Kidney glomerular epithelial cell (primary cell): ENCODE results near the gene IRX5.

Experiments used
- DNase-seq: peaks from one replicate; lab custom pipeline; 2025; lab: John Stamatoyannopoulos, UW

Gene IRX5

DNA sequence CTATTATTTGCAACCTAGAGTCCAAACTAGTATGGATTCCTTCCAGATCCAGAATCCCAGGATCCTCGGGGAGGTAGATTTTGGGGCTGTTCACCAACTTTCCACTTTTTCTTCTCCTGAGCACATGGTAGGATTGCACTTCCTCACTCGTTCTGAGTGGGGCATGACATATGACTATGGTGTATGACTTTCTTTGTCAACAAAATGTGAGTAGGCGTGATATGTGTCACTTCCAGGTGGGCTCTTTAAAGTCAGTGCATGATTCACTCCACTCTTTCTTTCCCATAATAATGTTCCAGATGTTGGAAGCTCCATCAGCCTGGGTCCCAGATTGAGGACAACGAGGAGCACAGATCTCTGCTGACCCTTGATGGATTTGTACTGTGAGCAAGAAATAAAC lies 21.5 kb downstream of the IRX5 start:
- DNase-seq, result no peak

DNA sequence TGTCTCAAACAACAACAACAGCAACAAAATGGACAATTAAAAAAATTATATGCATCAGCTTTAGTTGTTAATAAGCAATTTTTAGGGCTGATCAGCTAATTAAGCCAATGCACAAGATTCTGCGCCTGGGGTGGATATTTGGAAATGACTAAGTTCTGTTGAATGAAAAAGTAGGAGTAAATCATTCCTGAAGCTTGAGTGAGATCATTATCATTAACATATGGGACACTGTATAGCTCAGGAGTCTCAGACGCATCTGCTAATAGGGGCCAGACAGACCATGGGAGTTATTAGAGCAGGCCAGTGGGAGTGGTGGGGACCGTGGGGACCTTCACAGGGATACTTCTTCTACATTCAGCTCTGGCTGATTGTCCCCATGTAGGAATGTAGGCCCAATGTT lies 22.8 kb downstream of the IRX5 start:
- DNase-seq, result no peak

DNA sequence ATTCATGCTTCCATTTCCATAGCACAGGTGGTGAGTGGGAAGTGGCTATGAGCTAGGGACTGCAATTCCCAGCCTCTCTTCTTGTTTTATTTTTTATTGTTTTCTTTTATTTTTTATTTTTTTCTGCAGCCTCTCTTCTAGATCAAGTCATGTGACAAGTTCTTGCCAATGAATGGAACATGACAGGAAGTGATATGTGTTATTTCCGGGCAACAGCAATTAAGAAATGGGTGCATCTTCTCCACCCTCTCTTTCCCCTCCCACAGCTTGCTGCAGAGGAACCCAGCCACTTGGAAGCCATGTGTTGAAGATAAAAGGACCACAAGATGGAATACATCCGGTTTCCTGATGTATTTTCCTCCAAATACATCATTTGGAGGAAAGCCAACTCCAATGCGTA lies 23.6 kb downstream of the IRX5 start:
- no peak for DNase-seq

DNA sequence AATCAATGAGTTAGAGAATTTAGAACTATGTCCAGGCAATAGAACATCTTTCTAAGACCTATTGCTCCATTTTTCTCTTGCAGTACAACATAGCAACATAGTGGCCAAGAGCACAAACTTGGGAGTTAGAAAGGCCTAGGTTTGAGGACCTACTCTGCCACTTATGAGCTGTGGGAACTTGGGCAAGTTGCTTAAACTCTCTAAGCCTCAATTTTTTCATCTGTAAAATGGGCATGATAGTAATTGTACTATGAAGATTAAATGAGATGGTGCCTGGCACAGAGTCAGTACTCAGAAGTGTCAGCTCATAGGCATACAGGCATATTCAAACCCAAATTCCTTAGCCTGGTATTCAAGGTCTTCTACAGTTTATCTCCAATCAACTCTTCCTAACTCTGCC lies 25.1 kb downstream of the IRX5 start:
- DNase-seq, result no peak

DNA sequence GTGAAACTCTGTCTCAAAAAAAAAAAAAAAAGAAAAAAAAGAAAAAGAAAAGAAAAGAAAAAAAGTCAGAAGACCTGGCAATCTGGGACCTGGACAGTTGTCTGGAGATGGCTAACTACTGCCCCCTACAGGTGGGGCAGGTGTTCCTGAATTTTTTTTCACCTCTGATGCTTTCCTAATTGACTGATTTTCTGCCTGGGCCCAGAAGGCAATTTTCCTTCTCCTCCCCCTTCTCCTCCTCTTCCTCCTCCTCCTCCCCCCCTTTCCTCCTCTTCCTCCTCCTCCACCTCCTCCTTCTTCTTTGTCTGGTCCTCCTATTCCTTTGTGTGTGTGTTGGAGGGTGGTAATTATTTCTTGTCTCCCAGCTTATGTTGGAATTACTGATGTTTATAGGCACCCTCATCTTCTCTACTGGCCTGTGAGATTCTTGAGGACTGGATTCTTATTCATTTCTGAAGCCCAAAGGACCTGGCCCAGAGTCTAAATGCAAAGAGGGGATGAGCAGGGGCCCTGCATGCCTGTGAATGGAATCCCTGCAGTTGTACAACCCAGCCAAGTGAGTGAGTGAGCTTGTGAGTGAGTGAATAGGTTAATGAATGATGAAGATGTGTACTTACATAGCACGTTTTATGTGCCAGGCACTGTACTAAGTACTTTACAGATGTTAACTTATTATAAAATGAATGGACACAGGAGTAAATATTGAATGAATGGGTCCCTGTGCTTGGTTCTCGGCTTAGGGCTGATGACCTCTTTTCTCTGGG lies 26.9 kb downstream of the IRX5 start:
- DNase-seq, result no peak

DNA sequence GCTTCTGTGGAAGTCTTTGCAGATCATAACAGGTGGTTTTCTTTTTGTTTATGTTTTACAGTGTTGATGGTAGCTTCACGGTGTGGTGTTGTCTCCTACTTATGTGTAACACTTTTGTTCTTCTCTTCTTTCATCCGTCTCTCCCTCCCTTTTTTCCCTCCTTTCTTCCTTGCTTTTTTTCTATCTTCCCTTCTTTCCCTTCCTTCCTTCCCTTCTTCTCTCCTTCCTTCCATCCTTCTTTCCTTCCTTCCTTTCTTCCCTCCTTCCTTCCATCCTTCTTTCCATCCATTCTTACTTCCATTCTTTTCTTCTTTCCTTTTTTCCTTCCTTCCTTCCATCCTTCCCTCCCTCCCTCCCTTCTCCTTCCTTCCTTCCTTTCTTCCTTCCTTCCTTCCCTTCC lies 31.4 kb downstream of the IRX5 start:
- DNase-seq, result no peak

DNA sequence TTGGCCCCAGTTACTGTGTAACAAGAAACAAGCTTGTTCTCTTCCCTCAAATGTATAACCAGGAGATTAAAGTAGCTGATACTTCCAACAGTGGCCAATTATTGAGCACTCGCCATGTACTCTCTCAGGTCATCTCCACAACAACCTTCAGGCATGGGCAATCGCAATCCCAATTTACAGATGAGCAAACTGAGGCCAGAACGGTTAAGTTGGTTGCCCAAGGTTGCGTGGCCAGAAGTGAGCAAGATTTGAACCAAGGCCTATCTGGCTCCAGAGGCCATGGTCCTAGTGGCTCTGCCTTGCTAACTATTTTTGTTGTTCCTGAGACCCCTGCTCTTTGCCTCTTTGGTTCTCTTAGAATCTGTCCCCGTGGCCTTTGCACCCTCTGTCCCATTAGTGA lies 33.6 kb downstream of the IRX5 start:
- DNase-seq, result no peak

DNA sequence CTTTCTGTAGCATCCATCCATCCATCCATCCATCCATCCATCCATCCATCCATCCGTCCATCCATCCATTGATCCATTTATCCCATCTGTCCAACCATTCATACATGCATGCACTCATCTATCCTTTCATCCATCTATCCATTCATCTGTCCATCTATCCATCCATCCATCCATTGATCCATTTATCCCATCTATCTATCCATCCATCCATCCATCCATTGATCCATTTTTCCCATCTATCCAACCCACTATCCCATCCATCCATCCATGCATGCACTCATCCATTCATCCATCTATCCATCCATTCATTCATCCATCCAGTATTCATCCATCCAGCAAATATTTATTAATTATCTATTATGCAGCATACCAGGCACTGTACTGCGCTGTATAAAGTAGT lies 34.8 kb downstream of the IRX5 start:
- DNase-seq, result no peak

DNA sequence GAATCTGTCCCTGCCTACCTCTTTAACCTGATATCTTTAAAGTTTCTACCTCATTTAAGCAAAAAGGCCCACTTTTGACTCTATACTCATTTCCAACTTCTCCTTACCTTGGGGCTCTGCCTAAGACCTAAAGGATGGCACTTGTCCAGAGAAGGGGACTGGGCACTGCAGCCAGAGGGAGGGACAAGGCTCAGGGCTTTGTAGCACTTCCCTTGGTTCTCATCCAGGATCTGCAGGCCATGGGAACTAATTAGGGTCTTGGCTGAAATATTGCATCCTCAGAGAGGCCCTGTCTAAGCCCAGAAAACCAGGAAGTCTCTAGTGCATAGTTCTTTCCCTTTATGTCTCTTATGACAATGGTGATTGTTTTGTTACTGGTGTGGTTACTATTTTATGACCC lies 37.3 kb downstream of the IRX5 start:
- no peak for DNase-seq

DNA sequence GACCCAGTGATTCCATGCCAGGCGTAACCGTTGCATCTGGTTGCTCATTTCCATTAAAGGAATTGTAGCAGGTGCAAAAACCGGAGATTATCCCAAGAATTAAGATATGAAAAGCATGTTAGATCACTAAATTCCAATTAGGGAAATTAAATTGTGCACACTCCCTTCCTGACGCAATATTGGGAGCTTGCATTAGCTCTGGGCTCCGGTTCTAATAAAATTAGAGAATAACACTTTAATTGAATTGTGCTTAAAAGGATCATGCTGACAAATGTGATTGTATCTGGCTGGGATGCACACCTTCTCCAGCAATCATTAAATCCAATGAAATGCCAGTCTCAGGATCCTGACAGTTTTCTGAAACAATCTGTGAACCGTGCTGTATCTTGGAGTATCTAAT lies 38.1 kb downstream of the IRX5 start:
- DNase-seq, result no peak

DNA sequence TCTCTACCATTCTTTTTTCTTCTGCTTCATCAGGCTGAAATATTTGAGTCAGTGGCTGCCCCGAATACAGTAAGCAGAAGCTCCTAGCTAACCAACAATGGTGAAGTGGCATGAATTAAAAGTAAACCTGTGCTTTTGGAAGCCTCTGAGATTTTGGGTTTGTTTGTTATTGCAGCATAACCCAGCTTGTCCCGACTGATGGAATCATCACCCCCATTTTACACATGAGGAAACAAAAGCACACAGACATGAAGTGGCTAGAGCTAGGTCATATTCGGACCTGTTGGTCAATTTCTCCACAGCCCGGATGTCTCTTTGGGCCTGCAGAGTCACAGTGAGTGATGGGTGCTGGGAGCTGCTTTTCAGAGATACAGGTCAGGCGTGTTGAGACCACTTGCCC lies 39.4 kb downstream of the IRX5 start:
- DNase-seq, result no peak

DNA sequence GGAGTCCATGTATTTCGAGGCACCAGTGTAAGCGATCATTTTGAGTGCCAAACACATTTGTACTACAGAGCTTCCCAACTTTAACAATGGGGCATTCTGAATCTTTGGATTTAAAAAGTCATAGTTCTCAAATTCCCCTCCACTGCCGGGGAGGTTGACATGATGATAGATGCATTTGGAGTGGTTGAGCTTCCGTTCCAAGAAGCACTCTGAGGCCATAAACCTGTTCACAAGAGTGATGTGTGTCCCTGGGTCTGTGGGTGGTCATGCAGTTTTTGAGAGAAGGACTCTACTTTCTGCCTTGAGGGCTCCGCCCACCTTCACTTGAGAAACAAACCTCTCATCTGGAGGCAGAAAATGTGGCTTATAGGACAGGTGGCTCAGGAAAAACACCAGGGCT lies 43.7 kb downstream of the IRX5 start:
- no peak for DNase-seq

DNA sequence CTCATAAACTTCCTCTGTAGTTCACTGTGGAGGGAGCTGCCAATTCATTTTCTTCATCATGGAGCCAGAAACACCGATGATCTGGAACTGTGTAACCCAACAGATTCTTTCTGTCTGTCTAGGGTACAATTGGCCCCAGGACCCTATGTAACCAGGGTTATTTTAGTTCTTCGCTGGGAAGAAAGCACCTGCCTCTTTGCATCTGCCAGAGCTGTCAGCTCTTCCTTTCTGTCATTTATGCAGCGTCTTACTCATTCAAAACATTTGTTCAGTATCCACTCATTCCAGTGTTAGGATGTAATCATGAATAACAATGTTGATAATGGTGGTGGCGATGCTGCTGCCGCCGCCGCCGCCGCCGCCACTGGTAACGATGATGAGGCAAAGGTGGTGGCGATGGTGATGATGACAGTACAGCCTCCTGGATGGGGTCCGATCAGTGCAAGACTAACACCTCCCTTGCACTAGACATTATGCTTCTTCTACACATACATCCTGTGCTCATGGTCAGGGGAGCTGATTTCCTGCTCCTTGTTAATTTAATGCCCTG lies 46.1 kb downstream of the IRX5 start:
- no peak for DNase-seq

DNA sequence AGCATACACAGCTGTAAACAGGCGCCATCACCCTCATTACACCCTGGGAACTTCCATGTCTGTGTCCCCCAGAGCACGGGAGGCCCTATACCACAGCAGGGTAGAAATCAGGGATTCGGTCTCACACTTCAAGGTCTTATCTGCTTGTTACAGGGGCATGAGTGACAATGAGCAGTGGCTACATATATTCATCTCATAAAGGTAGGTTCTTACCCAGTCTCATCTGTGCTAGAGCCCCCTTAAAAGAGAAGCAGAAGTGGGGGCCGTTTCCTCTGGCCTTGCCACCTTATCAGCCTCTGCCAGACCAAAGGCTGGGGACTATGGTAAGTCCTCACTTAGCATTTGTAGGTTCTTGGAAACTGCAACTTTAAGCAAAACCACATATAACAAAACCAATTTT lies 46.5 kb downstream of the IRX5 start:
- DNase-seq, result no peak

DNA sequence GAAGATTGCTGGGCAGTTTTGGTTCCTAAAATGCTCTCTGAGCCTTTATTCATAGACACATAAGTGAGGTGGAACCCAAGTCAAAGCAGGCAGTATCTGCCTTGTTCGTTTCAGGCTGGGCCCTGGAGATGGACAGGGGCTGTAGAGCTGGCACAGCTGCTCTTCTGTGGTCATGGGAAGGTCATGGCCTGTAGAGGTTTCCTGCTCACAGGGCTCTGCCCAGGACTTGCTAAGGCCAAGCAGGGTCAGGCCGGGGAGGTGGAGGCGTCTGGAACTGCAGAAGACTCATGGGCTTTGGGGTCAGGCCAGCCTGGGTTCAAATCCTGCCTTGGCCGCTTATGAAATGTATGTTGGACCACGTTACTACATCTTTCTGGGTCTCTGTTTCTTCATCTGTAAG lies 50.2 kb downstream of the IRX5 start:
- DNase-seq, result no peak
